GM12878 (cell line): ENCODE data around the gene PTS. TPM values are rescaled to one million over a fixed set of nuclear protein-coding genes. Genes with fewer than 3 reads are reported as not detected.

Experiments
- ATAC-seq: fragments of 200-7000 bp; cut with Tn5 transposase; 3 replicates; pipeline ENCODE4 v1.9.1; 2020; ENCODE audit warnings: mild to moderate bottlenecking, moderate library complexity
- BruUV-seq: library from RNA; stranded (reverse); fragments of 400-500 nt; replicated peaks from 2 replicates; lab custom pipeline; 2021; lab: Mats Ljungman, UMichigan
- CTCF ChIA-PET: fragments of 300-600 bp; sonication (Branson Sonifier 250); formaldehyde crosslinking; extraction: SDS; loops from one replicate; lab custom pipeline; 2021; ENCODE audit warnings: inconsistent platforms; lab: Yijun Ruan, JAX
- POLR2A ChIA-PET: fragments of 350-600 bp; formaldehyde crosslinking; extraction: SDS; loops from one replicate; lab custom pipeline; 2021; ENCODE audit warnings: inconsistent platforms; lab: Charles Lee
- RAD21 ChIA-PET: fragments of 300-600 bp; sonication (Branson Sonifier 250); formaldehyde crosslinking; loops from one replicate; lab custom pipeline; 2023; ENCODE audit warnings: antibody characterized with exemption; ENCODE audit not compliant: unreplicated experiment; lab: Charles Lee
- SMC1A ChIA-PET: fragments of 300-600 bp; sonication (Branson Sonifier 250); formaldehyde crosslinking; loops from one replicate; lab custom pipeline; 2023; ENCODE audit not compliant: unreplicated experiment, uncharacterized antibody; lab: Charles Lee
- DNase-seq: peaks from one replicate; pipeline ENCODE4 v3.0.0-alpha.2; 2011; ENCODE audit warnings: low read depth, low spot score
- FAIRE-seq: peaks from 3 replicates; lab custom pipeline; 2011; peaks lifted over from hg19 to GRCh38; lab: Jason Lieb, UNC
- H2AFZ ChIP-seq: 2 replicates; pipeline ENCODE4 v1.6.0; 2011; ENCODE audit warnings: low read depth, low read length, control low read depth; ENCODE audit not compliant: control insufficient read depth
- H3K27ac ChIP-seq: 2 replicates; pipeline ENCODE4 v1.5.1; 2011; ENCODE audit warnings: control low read depth; ENCODE audit not compliant: control insufficient read depth, insufficient read depth
- H3K27me3 ChIP-seq, 2 experiments: replicated peaks in 1 of 2; 2 replicates each; pipeline versions ENCODE4 v1.6.0 to v1.6.1; 2011; ENCODE audit warnings: low read length in 1 of 2; ENCODE audit not compliant: control insufficient read depth in 2 of 2, insufficient read depth in 2 of 2
- H3K36me3 ChIP-seq, 2 experiments: 2 replicates each; pipeline ENCODE4 v1.5.1; 2011; ENCODE audit warnings: low read length in 1 of 2; ENCODE audit not compliant: control insufficient read depth in 2 of 2, insufficient read depth in 2 of 2
- H3K4me1 ChIP-seq: 2 replicates; pipeline ENCODE4 v1.6.1; 2011; ENCODE audit warnings: mild to moderate bottlenecking, low read length, moderate library complexity, mixed read lengths; ENCODE audit not compliant: control insufficient read depth, insufficient read depth
- H3K4me2 ChIP-seq: 2 replicates; pipeline ENCODE4 v1.6.0; 2011; ENCODE audit warnings: control low read depth; ENCODE audit not compliant: control insufficient read depth, insufficient read depth
- H3K4me3 ChIP-seq: fragments of 200-600 bp; sonication (generic); 2 replicates; pipeline ENCODE4 v1.5.1; 2016
- H3K79me2 ChIP-seq: 2 replicates; pipeline ENCODE4 v1.6.0; 2011; ENCODE audit warnings: low read length; ENCODE audit not compliant: control insufficient read depth, insufficient read depth
- H3K9ac ChIP-seq: 2 replicates; pipeline ENCODE4 v1.8.0; 2011; ENCODE audit warnings: low read length, control low read depth, mixed read lengths; ENCODE audit not compliant: control insufficient read depth, insufficient read depth
- H3K9me3 ChIP-seq: replicated peaks from 3 replicates; pipeline ENCODE4 v1.5.1; 2011; ENCODE audit warnings: mild to moderate bottlenecking, low read length; ENCODE audit not compliant: control insufficient read depth, insufficient read depth
- H4K20me1 ChIP-seq: 2 replicates; pipeline ENCODE4 v1.6.0; 2011; ENCODE audit not compliant: control insufficient read depth, insufficient read depth
- CBX5 ChIP-seq: sonication (generic); IDR thresholded peaks from 2 replicates; pipeline ENCODE4 v1.6.1; 2016; ENCODE audit warnings: low read depth, moderate library complexity, mild to moderate bottlenecking, inconsistent platforms
- EED ChIP-seq: sonication (generic); IDR thresholded peaks from 2 replicates; pipeline ENCODE4 v1.6.1; 2016; ENCODE audit warnings: antibody characterized with exemption, low read depth
- EGR1 ChIP-seq, 2 experiments: IDR thresholded peaks; 1 replicate in 1 of 2; 2 replicates in 1 of 2; pipeline ENCODE4 v1.6.1; 2011 to 2012; ENCODE audit warnings: low read depth in 2 of 2, low read length in 2 of 2, borderline replicate concordance in 1 of 2, mild to moderate bottlenecking in 1 of 2, moderate library complexity in 1 of 2
- HCFC1 ChIP-seq: fragments of 150-350 bp; IDR thresholded peaks from 2 replicates; pipeline ENCODE4 v1.6.1; 2014; ENCODE audit warnings: low read length
- NBN ChIP-seq: fragments of 450-650 bp; IDR thresholded peaks from 2 replicates; pipeline ENCODE4 v1.6.1; 2016
- RAD21 ChIP-seq: IDR thresholded peaks from 2 replicates; pipeline ENCODE4 v1.6.1; 2011; ENCODE audit warnings: mild to moderate bottlenecking, low read depth, low read length, moderate library complexity; ENCODE audit not compliant: insufficient read depth
- RCOR1 ChIP-seq: conservative IDR thresholded peaks from 2 replicates; pipeline ENCODE4 v1.6.1; 2012; ENCODE audit warnings: low read depth, low read length, improper control_type of control experiment
- SMC3 ChIP-seq: IDR thresholded peaks from 2 replicates; pipeline ENCODE4 v1.6.1; 2011; ENCODE audit warnings: low read length, improper control_type of control experiment, borderline replicate concordance
- TCF3 ChIP-seq: IDR thresholded peaks from 2 replicates; pipeline ENCODE4 v1.6.1; 2012; ENCODE audit warnings: low read depth, mild to moderate bottlenecking, low read length, borderline replicate concordance; ENCODE audit not compliant: insufficient read depth
- ZNF207 ChIP-seq: fragments of 450-650 bp; IDR thresholded peaks from 2 replicates; pipeline ENCODE4 v1.6.1; 2014; ENCODE audit warnings: antibody characterized with exemption, mild to moderate bottlenecking, borderline replicate concordance
- WGBS: methylation state at CpG from one replicate; pipeline ENCODE4 v1.1.6; 2016; ENCODE audit warnings: low lambda C conversion rate; ENCODE audit not compliant: insufficient replicate concordance, insufficient coverage; ENCODE audit errors: missing lambda C conversion rate; 5-methylcytosine and 5-hydroxymethylcytosine counted together
- in situ Hi-C: fragments of 300-500 bp; cut with MboI; formaldehyde crosslinking; loops from 9 replicates; pipeline ENCODE4 v1.14.3; 2018; ENCODE audit warnings: mixed read lengths
- intact Hi-C: fragments of 100-400 bp; cut with micrococcal nuclease; formaldehyde crosslinking; loops from one replicate; pipeline ENCODE4 v1.14.2; 2022; ENCODE audit not compliant: unreplicated experiment
- polyA plus RNA-seq, 11 experiments: library from polyadenylated mRNA; depleted of rRNA in 4 of 11; unstranded in 6 of 11; stranded (reverse) in 5 of 11; fragments of >200 nt; fragmentation: Nextera tagmentation in 4 of 11; fragmentation: Illumina TruSeq in 1 of 11; extraction: Ambion mirVana in 4 of 11; extraction: Trizol in 1 of 11; gene quantifications; 1 replicate in 1 of 11; 2 replicates in 10 of 11; pipeline versions ENCODE4 v1.2.1 to v1.2.3, GENCODE V29; 2011 to 2016; ENCODE audit warnings: inconsistent platforms in 2 of 11, missing spikeins in 2 of 11, low read depth in 1 of 11
- total RNA-seq, 4 experiments: library from RNA; depleted of rRNA in 3 of 4; stranded (reverse); fragments of >200 nt in 3 of 4; fragmentation: Illumina TruSeq in 1 of 4; extraction: Trizol in 1 of 4; gene quantifications; 2 replicates each; pipeline versions ENCODE4 v1.2.1 to v1.2.3, GENCODE V29; 2013 to 2021
- TF ChIP-seq, protein P1 (sequence below): fragments of 450-650 bp; IDR thresholded peaks from 2 replicates; pipeline ENCODE4 v1.6.1; 2016; ENCODE audit warnings: mild to moderate bottlenecking
- TF ChIP-seq, protein P2 (sequence below), 3 experiments: IDR thresholded peaks in 2 of 3; conservative IDR thresholded peaks in 1 of 3; 2 replicates each; pipeline ENCODE4 v1.5.1; 2011; ENCODE audit warnings: low read depth in 3 of 3, low read length in 3 of 3, mild to moderate bottlenecking in 3 of 3, control low read depth in 2 of 3, moderate library complexity in 2 of 3, inconsistent platforms in 1 of 3, mixed read lengths in 1 of 3; ENCODE audit not compliant: control insufficient read depth in 2 of 3, insufficient read depth in 1 of 3; ENCODE audit errors: extremely low read depth in 1 of 3
- TF ChIP-seq, protein P3 (sequence below): fragments of 450-650 bp; IDR thresholded peaks from 2 replicates; pipeline ENCODE4 v1.6.1; 2016; ENCODE audit warnings: mild to moderate bottlenecking, moderate library complexity, borderline replicate concordance

The PTS gene
- total and polyA plus RNA-seq, 10 of the 15 experiments (the other 5 are each of a cell fraction or from before 2014, with no cell fraction given) = 11.7 to 47.6 (median 15.5) TPM

DNA sequence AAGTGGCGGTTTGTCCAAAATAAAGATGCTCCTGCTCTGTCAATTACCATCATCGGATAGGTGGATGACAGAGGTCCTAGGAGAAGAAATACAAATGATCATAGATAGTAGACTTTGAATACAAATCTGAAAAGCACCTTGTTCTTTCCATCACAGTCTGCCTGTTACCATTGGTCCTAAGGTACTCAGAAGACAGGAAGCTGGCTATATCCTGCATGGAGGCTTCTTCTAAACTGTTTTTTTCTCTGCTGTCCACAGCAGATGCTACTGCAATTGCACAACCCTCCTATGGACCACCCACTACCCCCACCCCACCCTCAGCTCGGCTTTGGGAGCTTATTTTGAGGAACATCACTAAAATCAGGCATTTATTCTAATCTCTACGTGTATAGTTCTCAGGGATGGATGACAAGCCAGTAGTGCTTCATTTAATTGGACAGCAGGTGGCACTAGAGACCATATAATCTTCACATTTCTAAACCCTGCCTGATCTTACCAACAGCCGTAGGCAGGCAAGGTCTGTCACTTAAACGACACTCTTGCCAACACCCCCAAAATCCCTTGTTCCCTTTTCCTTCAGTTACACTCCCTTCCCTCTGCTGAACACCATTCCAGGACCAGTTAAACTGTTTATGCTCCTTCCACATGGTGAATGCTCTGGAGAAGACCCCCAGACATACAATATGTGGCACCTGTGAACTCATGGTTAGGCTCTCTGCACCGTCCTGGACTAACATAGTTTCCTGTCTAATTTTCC lies 6.6 kb upstream of the PTS start:
- Histone ChIP-seq H3K36me3 (no peaks in the 10 kb centered on the region), H4K20me1 (no peaks in the 10 kb centered on the region), H3K79me2 (no peaks in the 10 kb centered on the region), H2AFZ (peak overlapping the region; percentile 61), H3K9ac (no peak overlapping the region), H3K27me3 (no peaks in the 10 kb centered on the region), H3K4me2 (no peak overlapping the region), H3K27ac (no peak overlapping the region), H3K9me3 (no peaks in the 10 kb centered on the region), H3K4me1 (no peaks in the 10 kb centered on the region), H3K4me3 (no peak overlapping the region)
- FAIRE-seq (peak; percentile 85), DNase-seq (peak; percentile 56), ATAC-seq (peak; percentile 98)
- ChIA-PET SMC1A (interaction anchor here (0.6 to 13.1 kb wide), 7 partner anchors 48 to 1070 kb away, joined by 3 to 161 read pairs (median 3); no protein-coding TSS in a partner anchor), CTCF (interaction anchor here (0.7 to 16.3 kb wide), 16 partner anchors 9 to 1070 kb away, joined by 3 to 314 read pairs (median 4); no protein-coding TSS in a partner anchor), POLR2A (interaction anchor here (0.6 to 0.9 kb wide), 2 partner anchors 13 to 61 kb away, joined by 3 to 6 read pairs; no protein-coding TSS in a partner anchor), RAD21 (interaction anchor here (1.1 to 4.3 kb wide), 4 partner anchors 61 to 1070 kb away, joined by 3 to 62 read pairs (median 4); no protein-coding TSS in a partner anchor)
- BruUV-seq = no TSS peak
- intact Hi-C loops (loop anchor here (1.0 to 10.0 kb wide), 8 partner anchors 61 to 1315 kb away; partner anchors contain the start of genes ALG9, CFAP68 and FDXACB1), in situ Hi-C loops (loop anchor here (5.0 to 10.0 kb wide), 2 partner anchors 58 to 1065 kb away; no protein-coding TSS in a partner anchor)
- WGBS = 29% methylated on average over 7 of the region's 7 CpGs
- TF ChIP-seq NBN (0 out of 2 replicates have a peak, but pooled peaks have one; percentile 17), SMC3 (peak; percentile 88), EGR1 (IDR thresholded peaks at IDR 0.05; ENCODE audit: borderline replicate concordance in 1 of 2, low read depth in 2 of 2, low read length in 2 of 2) (no peak), RCOR1 (no peak), HCFC1 (no peak), RAD21 (peak; percentile 80), TCF3 (no peak), ZNF207 (peak; percentile 60; the same call in 1 of the 2 replicates), CBX5 (no peak), EED (no peak)
- TF ChIP-seq, protein P1, sequence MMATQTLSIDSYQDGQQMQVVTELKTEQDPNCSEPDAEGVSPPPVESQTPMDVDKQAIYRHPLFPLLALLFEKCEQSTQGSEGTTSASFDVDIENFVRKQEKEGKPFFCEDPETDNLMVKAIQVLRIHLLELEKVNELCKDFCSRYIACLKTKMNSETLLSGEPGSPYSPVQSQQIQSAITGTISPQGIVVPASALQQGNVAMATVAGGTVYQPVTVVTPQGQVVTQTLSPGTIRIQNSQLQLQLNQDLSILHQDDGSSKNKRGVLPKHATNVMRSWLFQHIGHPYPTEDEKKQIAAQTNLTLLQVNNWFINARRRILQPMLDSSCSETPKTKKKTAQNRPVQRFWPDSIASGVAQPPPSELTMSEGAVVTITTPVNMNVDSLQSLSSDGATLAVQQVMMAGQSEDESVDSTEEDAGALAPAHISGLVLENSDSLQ = peak; percentile 68
- TF ChIP-seq, protein P2, sequence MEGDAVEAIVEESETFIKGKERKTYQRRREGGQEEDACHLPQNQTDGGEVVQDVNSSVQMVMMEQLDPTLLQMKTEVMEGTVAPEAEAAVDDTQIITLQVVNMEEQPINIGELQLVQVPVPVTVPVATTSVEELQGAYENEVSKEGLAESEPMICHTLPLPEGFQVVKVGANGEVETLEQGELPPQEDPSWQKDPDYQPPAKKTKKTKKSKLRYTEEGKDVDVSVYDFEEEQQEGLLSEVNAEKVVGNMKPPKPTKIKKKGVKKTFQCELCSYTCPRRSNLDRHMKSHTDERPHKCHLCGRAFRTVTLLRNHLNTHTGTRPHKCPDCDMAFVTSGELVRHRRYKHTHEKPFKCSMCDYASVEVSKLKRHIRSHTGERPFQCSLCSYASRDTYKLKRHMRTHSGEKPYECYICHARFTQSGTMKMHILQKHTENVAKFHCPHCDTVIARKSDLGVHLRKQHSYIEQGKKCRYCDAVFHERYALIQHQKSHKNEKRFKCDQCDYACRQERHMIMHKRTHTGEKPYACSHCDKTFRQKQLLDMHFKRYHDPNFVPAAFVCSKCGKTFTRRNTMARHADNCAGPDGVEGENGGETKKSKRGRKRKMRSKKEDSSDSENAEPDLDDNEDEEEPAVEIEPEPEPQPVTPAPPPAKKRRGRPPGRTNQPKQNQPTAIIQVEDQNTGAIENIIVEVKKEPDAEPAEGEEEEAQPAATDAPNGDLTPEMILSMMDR (IDR thresholded peaks at IDR 0.05 in 2 of 3, conservative IDR thresholded peaks at IDR 0.05 in 1 of 3; ENCODE audit: control insufficient read depth in 2 of 3, extremely low read depth in 1 of 3, insufficient read depth in 1 of 3, low read depth in 3 of 3, low read length in 3 of 3) = peak; percentile 63 to 88 (median 68); a peak in 4 of 6 replicates
- TF ChIP-seq, protein P3, sequence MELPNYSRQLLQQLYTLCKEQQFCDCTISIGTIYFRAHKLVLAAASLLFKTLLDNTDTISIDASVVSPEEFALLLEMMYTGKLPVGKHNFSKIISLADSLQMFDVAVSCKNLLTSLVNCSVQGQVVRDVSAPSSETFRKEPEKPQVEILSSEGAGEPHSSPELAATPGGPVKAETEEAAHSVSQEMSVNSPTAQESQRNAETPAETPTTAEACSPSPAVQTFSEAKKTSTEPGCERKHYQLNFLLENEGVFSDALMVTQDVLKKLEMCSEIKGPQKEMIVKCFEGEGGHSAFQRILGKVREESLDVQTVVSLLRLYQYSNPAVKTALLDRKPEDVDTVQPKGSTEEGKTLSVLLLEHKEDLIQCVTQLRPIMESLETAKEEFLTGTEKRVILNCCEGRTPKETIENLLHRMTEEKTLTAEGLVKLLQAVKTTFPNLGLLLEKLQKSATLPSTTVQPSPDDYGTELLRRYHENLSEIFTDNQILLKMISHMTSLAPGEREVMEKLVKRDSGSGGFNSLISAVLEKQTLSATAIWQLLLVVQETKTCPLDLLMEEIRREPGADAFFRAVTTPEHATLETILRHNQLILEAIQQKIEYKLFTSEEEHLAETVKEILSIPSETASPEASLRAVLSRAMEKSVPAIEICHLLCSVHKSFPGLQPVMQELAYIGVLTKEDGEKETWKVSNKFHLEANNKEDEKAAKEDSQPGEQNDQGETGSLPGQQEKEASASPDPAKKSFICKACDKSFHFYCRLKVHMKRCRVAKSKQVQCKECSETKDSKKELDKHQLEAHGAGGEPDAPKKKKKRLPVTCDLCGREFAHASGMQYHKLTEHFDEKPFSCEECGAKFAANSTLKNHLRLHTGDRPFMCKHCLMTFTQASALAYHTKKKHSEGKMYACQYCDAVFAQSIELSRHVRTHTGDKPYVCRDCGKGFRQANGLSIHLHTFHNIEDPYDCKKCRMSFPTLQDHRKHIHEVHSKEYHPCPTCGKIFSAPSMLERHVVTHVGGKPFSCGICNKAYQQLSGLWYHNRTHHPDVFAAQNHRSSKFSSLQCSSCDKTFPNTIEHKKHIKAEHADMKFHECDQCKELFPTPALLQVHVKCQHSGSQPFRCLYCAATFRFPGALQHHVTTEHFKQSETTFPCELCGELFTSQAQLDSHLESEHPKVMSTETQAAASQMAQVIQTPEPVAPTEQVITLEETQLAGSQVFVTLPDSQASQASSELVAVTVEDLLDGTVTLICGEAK = no peak
